ENCODE results near the gene ZNF835.
"Not testable (repeated sequence)": the region's sequence is repeated elsewhere in the genome, so short reads cannot be mapped to it uniquely, and the experiment has no call there.

DNA sequence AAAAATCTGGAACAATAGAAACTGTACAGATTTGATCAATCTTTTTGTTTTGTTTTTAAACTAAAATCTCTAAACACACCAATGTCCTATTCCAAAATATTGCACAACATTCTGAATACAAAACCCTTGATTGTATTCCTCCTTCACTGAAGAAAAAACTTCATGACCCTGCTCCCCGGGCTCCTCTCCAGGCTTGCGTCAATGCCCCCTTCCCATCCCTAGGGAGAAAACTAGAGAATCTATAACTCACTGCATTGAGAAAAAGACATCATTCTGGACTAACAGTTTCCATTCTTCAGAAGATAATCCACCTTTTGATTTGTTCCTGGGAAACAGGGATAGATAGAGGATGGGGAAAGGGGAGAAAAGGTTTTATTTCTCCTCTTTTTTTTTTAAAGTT, 1.1 kb upstream of the ZNF835 start:
- not testable (repeated sequence) for TF ChIP-seq SUZ12 (IDR thresholded peaks at IDR 0.05; ENCODE audit: extremely low read depth, insufficient read depth, insufficient read length); YY1 (IDR thresholded peaks at IDR 0.05; ENCODE audit: insufficient read depth, insufficient read length); ZNF274 (IDR thresholded peaks at IDR 0.05; ENCODE audit: low read depth, low read length)
